Left ventricle myocardium inferior (tissue), 1 donor: ENCODE data around the gene DGCR2. TPM values are rescaled to one million over a fixed set of nuclear protein-coding genes. Genes with fewer than 3 reads are reported as not detected.
"Not testable (repeated sequence)": the region's sequence is repeated elsewhere in the genome, so short reads cannot be mapped to it uniquely, and the experiment has no call there.

ENCODE experiments used
- DNase-seq: peaks from one replicate; pipeline ENCODE4 v3.0.0-alpha.2; 2020
- H3K27ac ChIP-seq: fragments of 200-600 bp; replicated peaks from 2 replicates; pipeline ENCODE4 v1.8.0; 2021
- H3K27me3 ChIP-seq: fragments of 200-600 bp; 2 replicates; pipeline ENCODE4 v1.8.0; 2021; ENCODE audit warnings: low read depth
- H3K36me3 ChIP-seq: fragments of 200-600 bp; 2 replicates; pipeline ENCODE4 v1.8.0; 2021
- H3K4me1 ChIP-seq: fragments of 200-600 bp; 2 replicates; pipeline ENCODE4 v1.8.0; 2021
- H3K4me3 ChIP-seq: fragments of 200-600 bp; 2 replicates; pipeline ENCODE4 v1.8.0; 2021; ENCODE audit warnings: mild to moderate bottlenecking, moderate library complexity
- H3K9me3 ChIP-seq: fragments of 200-600 bp; replicated peaks from 2 replicates; pipeline ENCODE4 v1.8.0; 2021
- CTCF ChIP-seq: fragments of 200-600 bp; IDR thresholded peaks from 2 replicates; pipeline ENCODE4 v1.8.0; 2021; ENCODE audit warnings: antibody characterized with exemption, mild to moderate bottlenecking, borderline replicate concordance
- intact Hi-C: fragments of 100-400 bp; cut with micrococcal nuclease; formaldehyde crosslinking; loops from one replicate; pipeline ENCODE4 v1.11.0; 2022
- total RNA-seq: library from RNA; stranded (reverse); fragmentation: NEBNext Ultra II Directional; extraction: Animal tissue kit (Norgen Biotek cat#: 25700); gene quantifications from one replicate; pipeline ENCODE4 v1.2.1, GENCODE V29; 2021
- donor health status: DM: no; HTN: yes; CAD: no; lungs with severe emphysema.

DGCR2 gene
- total RNA-seq, 1 donor from 2014 or later: 33.0 TPM

- H3K4me1 ChIP-seq: no peaks in the 10 kb centered on the region
- no peak for DNase-seq
- H3K27me3 ChIP-seq: peaks cover 66% of the 10 kb centered on the region
- peaks cover 7% of the 10 kb centered on the region for H3K9me3 ChIP-seq
- H3K27ac ChIP-seq: no peak overlapping the region
- H3K4me3 ChIP-seq: no peak overlapping the region
- no peak for TF ChIP-seq CTCF
- H3K36me3 ChIP-seq: no peaks in the 10 kb centered on the region
- intact Hi-C loops: no loop called here
Measured at GRCh38 chr22:19004471-19004870, 117.7 kb downstream of the DGCR2 start.

GRCh38 chr22:19003508-19003907, 118.7 kb downstream of the DGCR2 start:
- no peak overlapping the region for H3K27ac ChIP-seq
- intact Hi-C loops: no loop called here
- H3K4me3 ChIP-seq: no peak overlapping the region
- no peak for TF ChIP-seq CTCF
- H3K9me3 ChIP-seq: peaks cover 6% of the 10 kb centered on the region
- peaks cover 67% of the 10 kb centered on the region for H3K27me3 ChIP-seq
- no peaks in the 10 kb centered on the region for H3K36me3 ChIP-seq
- H3K4me1 ChIP-seq: no peaks in the 10 kb centered on the region
- no peak for DNase-seq

DNA sequence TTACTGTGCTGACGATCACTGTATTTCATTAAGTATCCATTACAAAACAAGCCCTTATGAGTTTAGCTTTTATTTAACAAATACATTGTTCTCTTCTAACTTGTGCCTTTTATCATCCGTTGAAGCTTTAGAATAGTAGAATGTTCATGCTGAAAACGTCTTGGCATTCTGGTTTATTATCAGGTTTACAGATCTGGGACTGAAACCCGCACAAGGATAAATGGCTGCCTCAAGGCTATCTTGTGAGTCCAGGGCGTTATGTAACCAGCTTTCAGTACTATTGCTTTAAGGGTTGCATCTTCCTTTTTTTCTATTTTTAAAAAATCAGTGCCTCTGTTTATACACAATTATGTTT, 119.6 kb downstream of the DGCR2 start:
- Histone ChIP-seq H3K36me3 (no peaks in the 10 kb centered on the region), H3K4me1 (no peaks in the 10 kb centered on the region), H3K27me3 (peaks cover 69% of the 10 kb centered on the region), H3K9me3 (peaks cover 6% of the 10 kb centered on the region), H3K4me3 (no peak overlapping the region), H3K27ac (no peak overlapping the region)
- no peak for TF ChIP-seq CTCF
- no peak for DNase-seq
- intact Hi-C loops: no loop called here

DNA sequence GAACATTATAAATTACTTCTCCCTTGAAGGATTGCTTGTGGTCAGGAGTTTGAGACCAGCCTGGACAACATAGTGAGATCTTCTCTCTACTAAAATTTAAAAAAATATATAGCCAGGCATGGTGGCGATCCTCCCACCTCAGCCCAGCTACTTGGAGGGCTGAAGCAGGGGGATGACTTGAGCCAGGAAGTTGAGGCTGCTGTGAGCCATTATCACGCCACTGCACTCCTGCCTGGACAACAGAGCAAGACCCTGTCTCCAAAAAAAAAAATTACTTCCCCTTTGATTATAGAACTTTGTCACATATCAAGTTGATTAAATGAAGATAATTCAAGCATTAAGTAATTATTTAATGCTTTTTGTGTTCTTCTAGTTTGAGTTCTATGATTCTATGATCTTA, 121.0 kb downstream of the DGCR2 start:
- no peak for DNase-seq
- intact Hi-C loops: no loop called here
- peaks cover 6% of the 10 kb centered on the region for H3K9me3 ChIP-seq
- no peaks in the 10 kb centered on the region for H3K4me1 ChIP-seq
- no peak for TF ChIP-seq CTCF
- no peak overlapping the region for H3K27ac ChIP-seq
- H3K4me3 ChIP-seq: no peak overlapping the region
- H3K27me3 ChIP-seq: peaks cover 83% of the 10 kb centered on the region
- no peaks in the 10 kb centered on the region for H3K36me3 ChIP-seq

GRCh38 chr22:19000106-19000505, 122.1 kb downstream of the DGCR2 start:
- H3K4me3 ChIP-seq, H3K4me1 ChIP-seq, H3K9me3 ChIP-seq, H3K36me3 ChIP-seq, intact Hi-C loops, H3K27ac ChIP-seq, DNase-seq: not testable (repeated sequence)
- H3K27me3 ChIP-seq: peaks cover 83% of the 10 kb centered on the region

DNA sequence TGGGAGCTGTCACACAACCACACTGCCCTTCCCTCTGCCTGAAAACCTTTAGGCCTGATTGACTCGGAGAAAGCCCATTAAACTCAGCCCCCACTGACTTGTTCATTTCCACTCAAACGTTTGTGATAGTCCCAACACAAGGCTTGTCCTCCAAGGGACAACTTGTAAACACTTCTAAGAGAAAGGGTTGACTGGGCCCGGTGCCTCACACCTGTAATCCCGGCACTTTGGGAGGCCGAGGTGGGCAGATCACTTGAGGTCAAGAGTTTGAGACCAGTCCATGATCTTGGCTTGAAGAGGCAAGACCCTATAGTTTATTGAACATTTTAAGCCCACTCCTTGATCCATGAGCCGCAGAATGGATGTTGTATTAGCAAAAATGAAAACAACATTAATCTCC, 122.8 kb downstream of the DGCR2 start:
- TF ChIP-seq CTCF: no peak

More for the DNA sequence above, 122.8 kb downstream of the DGCR2 start:
- no peak overlapping the region for H3K4me3 ChIP-seq
- H3K36me3 ChIP-seq: no peaks in the 10 kb centered on the region
- peaks cover under 1% of the 10 kb centered on the region for H3K9me3 ChIP-seq
- H3K27me3 ChIP-seq: peaks cover 83% of the 10 kb centered on the region
- DNase-seq: no peak
- intact Hi-C loops: no loop called here
- no peak overlapping the region for H3K27ac ChIP-seq
- H3K4me1 ChIP-seq: no peaks in the 10 kb centered on the region
